IPS DF 6.9 (cell line): Measurements from ENCODE around the gene SART3.

Experiments used
- DNase-seq: peaks from one replicate; pipeline ENCODE4 v3.0.0-alpha.2; 2013; ENCODE audit warnings: low read depth, low spot score
- H3K27ac ChIP-seq: one replicate; pipeline ENCODE4 v1.5.1; 2013; ENCODE audit warnings: low read length, control low read depth
- H3K27me3 ChIP-seq: 2 replicates; pipeline ENCODE4 v1.6.1; 2013; ENCODE audit warnings: mild to moderate bottlenecking, low read length; ENCODE audit not compliant: control insufficient read depth, insufficient read depth
- H3K36me3 ChIP-seq: 2 replicates; pipeline ENCODE4 v1.6.1; 2013; ENCODE audit warnings: low read length; ENCODE audit not compliant: control insufficient read depth, insufficient read depth
- H3K4me1 ChIP-seq: 2 replicates; pipeline ENCODE4 v1.6.1; 2013; ENCODE audit warnings: low read length; ENCODE audit not compliant: control insufficient read depth, insufficient read depth
- H3K4me3 ChIP-seq: 2 replicates; pipeline ENCODE4 v1.5.1; 2013; ENCODE audit warnings: mild to moderate bottlenecking, low read length
- H3K9me3 ChIP-seq: 2 replicates; pipeline ENCODE4 v1.6.1; 2013; ENCODE audit warnings: low read length, inconsistent platforms; ENCODE audit not compliant: control insufficient read depth, insufficient read depth
- WGBS: extraction: QIAGEN DNeasy Blood & Tissue Kit; methylation state at CpG from one replicate; pipeline ENCODE4 v1.1.7; 2013; ENCODE audit warnings: mixed read lengths, missing lambda C conversion rate; ENCODE audit not compliant: insufficient read length, insufficient coverage; 5-methylcytosine and 5-hydroxymethylcytosine counted together

Gene SART3

DNA sequence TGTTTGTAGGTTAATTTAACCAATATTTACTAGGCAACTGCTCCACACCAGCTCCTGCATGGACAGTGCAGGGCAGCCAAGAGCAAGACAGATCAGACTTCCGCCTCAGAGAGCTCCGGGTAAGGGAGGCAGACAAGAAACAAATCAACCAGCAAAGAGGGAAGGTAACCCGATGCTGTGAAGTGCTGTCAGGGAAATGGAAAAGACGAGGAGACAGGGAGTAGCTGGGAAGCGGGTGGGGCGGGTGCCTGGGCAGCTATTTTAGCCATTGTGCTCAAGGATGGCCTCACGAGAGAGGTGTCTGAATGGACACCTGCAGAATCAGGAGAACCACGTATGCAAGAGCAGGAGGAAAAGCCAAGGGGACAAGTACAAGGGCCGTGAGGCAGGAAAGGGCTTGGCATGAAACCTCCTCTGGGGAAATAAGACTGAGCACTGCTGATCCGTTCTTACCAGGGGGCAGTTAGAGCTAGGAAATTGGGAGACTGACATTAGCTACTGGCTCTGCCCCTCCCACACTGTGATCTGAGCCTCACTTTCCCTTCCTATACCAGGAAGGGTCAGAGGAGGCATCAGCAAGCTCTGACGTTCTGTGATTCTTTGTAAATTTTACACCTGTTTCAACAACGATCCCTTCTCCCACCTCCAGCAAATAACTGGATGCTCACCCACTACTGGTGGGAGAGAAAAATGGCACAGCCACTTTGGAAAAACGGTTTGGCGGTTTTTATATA, 43.4 kb upstream of the SART3 start:
- no peak overlapping the region for H3K27ac ChIP-seq
- peaks cover 4% of the 10 kb centered on the region for H3K4me1 ChIP-seq
- DNase-seq: no peak
- H3K27me3 ChIP-seq: no peaks in the 10 kb centered on the region
- no peak overlapping the region for H3K4me3 ChIP-seq
- no peaks in the 10 kb centered on the region for H3K36me3 ChIP-seq
- no CpG with 5 or more reads among the region's 14 CpGs for WGBS
- H3K9me3 ChIP-seq: no peaks in the 10 kb centered on the region

DNA sequence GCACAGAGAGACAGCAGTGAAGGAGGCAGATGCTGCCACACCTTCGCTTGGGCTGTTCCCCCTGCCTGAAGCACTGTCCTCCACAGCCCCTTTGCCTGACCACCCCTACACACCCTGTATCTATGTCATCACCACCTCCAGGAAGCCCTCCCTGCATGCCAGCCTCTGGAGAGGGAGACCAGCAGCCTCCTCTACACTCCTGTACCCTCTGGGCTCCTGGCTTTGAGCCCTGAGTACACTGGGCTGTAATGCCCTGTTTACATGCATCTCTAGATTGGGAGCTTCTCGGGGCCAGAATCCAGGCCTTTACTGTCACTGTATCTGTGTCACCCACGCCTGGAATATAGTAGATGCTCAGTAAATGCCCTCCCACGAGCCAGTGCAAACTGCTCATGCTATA, 42.8 kb upstream of the SART3 start:
- no peak overlapping the region for H3K4me3 ChIP-seq
- no peak for DNase-seq
- H3K36me3 ChIP-seq: no peaks in the 10 kb centered on the region
- H3K4me1 ChIP-seq: peaks cover 4% of the 10 kb centered on the region
- no peak overlapping the region for H3K27ac ChIP-seq
- WGBS: no CpG with 5 or more reads among the region's 4 CpGs
- H3K27me3 ChIP-seq: no peaks in the 10 kb centered on the region
- no peaks in the 10 kb centered on the region for H3K9me3 ChIP-seq

- Histone ChIP-seq H3K9me3 (no peaks in the 10 kb centered on the region), H3K4me3 (no peak overlapping the region), H3K27me3 (no peaks in the 10 kb centered on the region), H3K36me3 (no peaks in the 10 kb centered on the region), H3K27ac (no peak overlapping the region), H3K4me1 (peaks cover 4% of the 10 kb centered on the region)
- no peak for DNase-seq
- no CpG with 5 or more reads among the region's 15 CpGs for WGBS
Observed at GRCh38 chr12:108602976-108603704, 42.2 kb upstream of the SART3 start.

DNA sequence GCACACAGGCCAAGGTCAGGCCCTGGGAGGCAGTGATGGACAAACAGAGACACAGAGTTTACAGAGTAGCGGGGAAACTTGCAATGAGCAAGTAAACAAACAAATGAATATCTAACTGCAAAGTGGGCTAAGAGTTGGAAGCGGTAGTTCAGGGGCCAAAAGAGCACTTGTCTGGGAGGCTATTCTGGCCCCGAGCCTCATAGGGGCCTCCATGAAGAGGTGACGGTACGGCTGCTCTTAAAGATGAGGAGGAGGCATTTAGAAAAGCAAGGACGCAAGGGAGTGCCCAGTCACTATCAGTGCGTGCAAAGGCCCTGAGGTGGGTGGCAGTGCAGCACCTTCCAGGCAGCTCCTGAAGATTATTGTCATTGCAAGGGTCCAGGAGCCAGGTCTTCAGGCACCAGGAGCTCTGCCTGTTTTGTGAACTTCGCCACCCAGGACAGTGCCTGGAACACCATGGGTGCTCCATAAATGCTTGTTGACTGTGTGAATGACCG, 41.3 kb upstream of the SART3 start:
- no peaks in the 10 kb centered on the region for H3K36me3 ChIP-seq
- WGBS: no CpG with 5 or more reads among the region's 9 CpGs
- peaks cover 2% of the 10 kb centered on the region; the same call in 1 of the 2 replicates for H3K4me1 ChIP-seq

GRCh38 chr12:108600702-108601007, 39.7 kb upstream of the SART3 start:
- DNase-seq: no peak
- H3K36me3 ChIP-seq: no peaks in the 10 kb centered on the region
- no peak overlapping the region for H3K4me3 ChIP-seq
- no CpG with 5 or more reads among the region's 4 CpGs for WGBS
- H3K27ac ChIP-seq: no peak overlapping the region
- H3K4me1 ChIP-seq: peaks cover 2% of the 10 kb centered on the region; the same call in 1 of the 2 replicates
- no peaks in the 10 kb centered on the region for H3K9me3 ChIP-seq
- no peaks in the 10 kb centered on the region for H3K27me3 ChIP-seq

More for the DNA sequence above, 41.3 kb upstream of the SART3 start:
- Histone ChIP-seq H3K4me3 (no peak overlapping the region), H3K27me3 (no peaks in the 10 kb centered on the region), H3K27ac (no peak overlapping the region), H3K9me3 (no peaks in the 10 kb centered on the region)
- DNase-seq: no peak

GRCh38 chr12:108599948-108600701, 39.2 kb upstream of the SART3 start:
- no peaks in the 10 kb centered on the region for H3K9me3 ChIP-seq
- DNase-seq: no peak

DNA sequence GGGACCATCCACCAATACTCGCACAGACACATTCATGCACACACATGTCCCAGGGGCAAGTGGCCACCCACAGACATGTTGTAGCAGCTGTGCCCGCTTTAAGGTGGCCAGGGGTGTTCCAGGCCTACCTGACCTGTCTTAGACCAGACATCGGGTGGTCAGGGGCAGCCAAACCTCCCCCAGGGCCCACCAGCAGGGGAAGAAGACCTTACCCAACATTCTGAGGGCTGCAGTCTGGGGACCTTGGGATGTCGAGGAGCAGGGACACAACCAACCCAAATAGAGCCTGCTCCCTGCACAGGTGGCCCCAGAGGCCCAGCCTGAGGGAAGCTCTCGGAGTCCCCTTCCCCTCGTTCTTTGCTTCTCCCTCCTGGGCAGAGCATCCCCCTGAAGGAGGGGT, 38.6 kb upstream of the SART3 start:
- Histone ChIP-seq H3K9me3 (no peaks in the 10 kb centered on the region), H3K4me1 (peaks cover 2% of the 10 kb centered on the region; the same call in 1 of the 2 replicates), H3K27me3 (no peaks in the 10 kb centered on the region), H3K27ac (no peak overlapping the region), H3K4me3 (no peak overlapping the region), H3K36me3 (no peaks in the 10 kb centered on the region)
- no CpG with 5 or more reads among the region's 6 CpGs for WGBS
- no peak for DNase-seq

More at GRCh38 chr12:108599948-108600701, 39.2 kb upstream of the SART3 start:
- H3K27ac ChIP-seq: no peak overlapping the region
- no peaks in the 10 kb centered on the region for H3K27me3 ChIP-seq
- WGBS: no CpG with 5 or more reads among the region's 10 CpGs
- peaks cover 2% of the 10 kb centered on the region; the same call in 1 of the 2 replicates for H3K4me1 ChIP-seq
- H3K36me3 ChIP-seq: no peaks in the 10 kb centered on the region
- H3K4me3 ChIP-seq: no peak overlapping the region

DNA sequence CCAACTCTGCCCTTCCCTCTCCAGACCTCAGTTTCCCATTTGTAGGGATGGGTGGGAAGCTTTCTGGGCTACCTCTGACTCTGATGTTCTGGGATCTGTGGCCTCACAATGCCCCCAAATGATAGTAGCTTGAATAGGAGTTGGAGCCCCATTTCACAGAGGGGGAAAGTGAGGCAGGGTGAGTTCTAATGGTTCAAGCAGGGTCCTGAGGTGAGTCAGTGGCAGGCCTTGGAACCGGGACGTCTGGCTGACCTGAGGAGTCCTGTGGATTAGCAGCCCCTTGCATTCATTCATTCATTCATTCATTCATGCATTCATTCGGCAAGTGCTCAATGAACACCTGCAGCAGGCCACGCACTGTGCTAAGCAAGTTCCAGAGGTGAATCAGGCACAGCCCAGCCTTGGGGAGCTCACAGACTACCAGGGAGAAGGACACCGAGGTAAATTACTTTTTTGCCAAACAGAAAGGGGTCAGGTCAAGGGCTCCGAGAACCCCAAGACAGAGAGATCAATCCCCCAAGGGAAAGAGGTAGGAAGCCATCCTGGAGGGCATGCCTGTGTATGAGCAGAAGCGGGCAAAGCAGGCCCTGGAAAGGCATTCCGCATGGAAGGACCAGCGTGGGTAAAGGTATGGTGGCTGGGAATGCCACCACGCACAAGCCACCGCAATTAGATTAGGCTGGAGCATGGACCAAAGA, 37.7 kb upstream of the SART3 start:
- DNase-seq: no peak
- Histone ChIP-seq H3K4me1 (no peaks in the 10 kb centered on the region), H3K4me3 (no peak overlapping the region), H3K9me3 (no peaks in the 10 kb centered on the region), H3K36me3 (no peaks in the 10 kb centered on the region), H3K27me3 (no peaks in the 10 kb centered on the region), H3K27ac (no peak overlapping the region)
- WGBS: no CpG with 5 or more reads among the region's 11 CpGs

DNA sequence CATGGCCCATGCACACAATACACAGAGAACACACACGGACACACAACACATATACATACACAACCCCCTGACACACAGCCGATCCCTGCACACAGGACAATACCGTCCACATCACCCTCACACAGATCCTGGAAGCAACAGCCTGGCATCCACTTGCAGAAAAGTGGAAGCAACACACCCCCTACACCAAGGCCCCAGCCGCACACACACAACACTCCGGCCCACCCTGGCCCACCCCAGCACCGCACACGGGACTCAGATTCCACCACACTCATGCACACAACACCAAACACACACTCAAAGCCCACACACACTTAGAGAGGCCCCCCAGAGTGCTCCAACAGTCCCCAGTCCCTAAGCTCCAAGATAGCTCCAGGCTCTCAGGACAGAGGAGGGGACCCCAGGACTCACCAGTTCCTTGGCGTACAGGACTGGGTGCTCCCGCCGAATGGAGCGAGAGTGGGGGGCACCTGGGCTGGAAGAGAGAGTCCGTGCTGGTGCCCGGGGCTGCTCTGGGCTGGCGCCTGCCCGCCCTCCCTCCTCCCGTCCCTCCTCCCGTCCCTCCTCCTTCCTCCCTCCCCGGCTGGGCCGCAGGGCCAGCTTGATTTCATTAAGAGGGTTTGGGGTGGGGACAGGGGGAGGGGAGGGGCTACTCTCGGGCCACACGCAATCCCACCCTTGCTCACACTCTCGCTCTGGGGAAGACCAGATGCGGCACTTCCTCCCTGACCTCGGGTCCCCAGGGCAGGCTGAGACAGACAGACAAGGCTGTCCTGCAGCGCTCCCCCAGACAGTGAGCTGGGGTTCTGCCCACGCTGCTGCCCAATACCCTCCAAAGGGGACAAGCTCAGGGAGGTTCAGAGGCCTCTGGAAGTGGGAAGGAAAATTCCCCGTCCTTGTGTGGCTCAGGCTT, 36.8 kb upstream of the SART3 start, which contains the start of gene TMEM119:
TMEM119 (minus strand) TSS at position 526 of the 913 bp plus-strand sequence. CDS start 5,701 bp downstream, outside the sequence.
- no CpG with 5 or more reads among the region's 27 CpGs for WGBS
- no peak for DNase-seq

More for the DNA sequence above, 36.8 kb upstream of the SART3 start, which contains the start of gene TMEM119:
- H3K9me3 ChIP-seq: no peaks in the 10 kb centered on the region
- no peak within 1 kb of the TSS for H3K4me3 ChIP-seq
- no peak within 1 kb of the TSS for H3K27ac ChIP-seq
- H3K4me1 ChIP-seq: no peaks in the 10 kb centered on the region; the same call in 1 of the 2 replicates
- no peaks in the 10 kb centered on the region for H3K36me3 ChIP-seq
- H3K27me3 ChIP-seq: no peaks in the 10 kb centered on the region
